Measurements from ENCODE around the gene PIH1D2.

DNA sequence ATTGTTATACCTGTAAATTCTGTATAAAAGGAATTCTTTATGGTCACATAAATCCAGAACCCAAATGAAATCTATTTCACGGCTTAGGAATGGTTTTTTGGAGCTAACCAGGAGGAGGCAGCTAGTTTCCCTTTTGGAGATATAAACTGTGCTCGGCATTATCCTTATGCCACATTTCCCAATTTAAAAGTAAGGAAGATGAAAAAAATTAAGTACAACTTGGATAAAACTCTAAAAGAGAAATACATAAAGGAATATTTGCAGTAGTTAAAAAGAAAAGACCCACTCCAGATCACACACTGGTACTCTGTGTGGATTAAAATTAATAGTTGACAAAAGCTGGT, 30.9 kb downstream of the PIH1D2 start:
- TF ChIP-seq, protein P1, sequence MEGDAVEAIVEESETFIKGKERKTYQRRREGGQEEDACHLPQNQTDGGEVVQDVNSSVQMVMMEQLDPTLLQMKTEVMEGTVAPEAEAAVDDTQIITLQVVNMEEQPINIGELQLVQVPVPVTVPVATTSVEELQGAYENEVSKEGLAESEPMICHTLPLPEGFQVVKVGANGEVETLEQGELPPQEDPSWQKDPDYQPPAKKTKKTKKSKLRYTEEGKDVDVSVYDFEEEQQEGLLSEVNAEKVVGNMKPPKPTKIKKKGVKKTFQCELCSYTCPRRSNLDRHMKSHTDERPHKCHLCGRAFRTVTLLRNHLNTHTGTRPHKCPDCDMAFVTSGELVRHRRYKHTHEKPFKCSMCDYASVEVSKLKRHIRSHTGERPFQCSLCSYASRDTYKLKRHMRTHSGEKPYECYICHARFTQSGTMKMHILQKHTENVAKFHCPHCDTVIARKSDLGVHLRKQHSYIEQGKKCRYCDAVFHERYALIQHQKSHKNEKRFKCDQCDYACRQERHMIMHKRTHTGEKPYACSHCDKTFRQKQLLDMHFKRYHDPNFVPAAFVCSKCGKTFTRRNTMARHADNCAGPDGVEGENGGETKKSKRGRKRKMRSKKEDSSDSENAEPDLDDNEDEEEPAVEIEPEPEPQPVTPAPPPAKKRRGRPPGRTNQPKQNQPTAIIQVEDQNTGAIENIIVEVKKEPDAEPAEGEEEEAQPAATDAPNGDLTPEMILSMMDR (conservative IDR thresholded peaks at IDR 0.05 in 1 of 2, IDR thresholded peaks at IDR 0.05 in 1 of 2; ENCODE audit: extremely low read depth in 1 of 2, insufficient read depth in 1 of 2, low read depth in 1 of 2, low read length in 2 of 2): no peak
- TF ChIP-seq EZH2 (IDR thresholded peaks at IDR 0.05; ENCODE audit: borderline replicate concordance, low read length): no peak
